ENCODE results near the gene PEX5L. TPM values are rescaled to one million over a fixed set of nuclear protein-coding genes. Genes with fewer than 3 reads are reported as not detected.
"Not testable (repeated sequence)": the region's sequence is repeated elsewhere in the genome, so short reads cannot be mapped to it uniquely, and the experiment has no call there.

PEX5L gene
- total RNA-seq, 1 experiment from 2014 or later = not detected

GRCh38 chr3:180008318-180008717, 28.4 kb downstream of the PEX5L start:
- not testable (repeated sequence) for DNase-seq (ENCODE audit: low read depth)

- no peak for DNase-seq (ENCODE audit: low read depth)
Measured at GRCh38 chr3:180004542-180004941, 32.2 kb downstream of the PEX5L start.

- no peak for DNase-seq (ENCODE audit: low read depth)
Measured at GRCh38 chr3:180002006-180002405, 34.7 kb downstream of the PEX5L start.

- DNase-seq (ENCODE audit: low read depth) = no peak
Measured at GRCh38 chr3:180000500-180000899, 36.2 kb downstream of the PEX5L start.

GRCh38 chr3:179995406-179995805, 41.3 kb downstream of the PEX5L start:
- DNase-seq (ENCODE audit: low read depth) = no peak

- no peak for DNase-seq (ENCODE audit: low read depth)
Measured at GRCh38 chr3:179991883-179992282, 44.9 kb downstream of the PEX5L start.

GRCh38 chr3:179991104-179991503, 45.6 kb downstream of the PEX5L start:
- DNase-seq (ENCODE audit: low read depth) = no peak

GRCh38 chr3:179981646-179982045, 55.1 kb downstream of the PEX5L start:
- no peak for DNase-seq (ENCODE audit: low read depth)

- DNase-seq (ENCODE audit: low read depth) = no peak
Measured at GRCh38 chr3:179977356-179977755, 59.4 kb downstream of the PEX5L start.

- DNase-seq (ENCODE audit: low read depth) = no peak
Measured at GRCh38 chr3:179973931-179974361, 62.8 kb downstream of the PEX5L start.

GRCh38 chr3:179972881-179973423, 63.8 kb downstream of the PEX5L start:
- DNase-seq (ENCODE audit: low read depth) = no peak

- no peak for DNase-seq (ENCODE audit: low read depth)
Measured at GRCh38 chr3:179971280-179971679, 65.5 kb downstream of the PEX5L start.

GRCh38 chr3:179970746-179971145, 66.0 kb downstream of the PEX5L start:
- no peak for DNase-seq (ENCODE audit: low read depth)

- DNase-seq (ENCODE audit: low read depth) = no peak
Measured at GRCh38 chr3:179969525-179969924, 67.2 kb downstream of the PEX5L start.

GRCh38 chr3:179967622-179968021, 69.1 kb downstream of the PEX5L start:
- no peak for DNase-seq (ENCODE audit: low read depth)

GRCh38 chr3:179964890-179965289, 71.8 kb downstream of the PEX5L start:
- no peak for DNase-seq (ENCODE audit: low read depth)

GRCh38 chr3:179962629-179963387, 73.9 kb downstream of the PEX5L start:
- no peak for DNase-seq (ENCODE audit: low read depth)

GRCh38 chr3:179961703-179962078, 75.0 kb downstream of the PEX5L start:
- DNase-seq (ENCODE audit: low read depth) = no peak

GRCh38 chr3:179961071-179961702, 75.5 kb downstream of the PEX5L start:
- no peak for DNase-seq (ENCODE audit: low read depth)

- DNase-seq (ENCODE audit: low read depth) = no peak
Measured at GRCh38 chr3:179958759-179959158, 78.0 kb downstream of the PEX5L start.

- DNase-seq (ENCODE audit: low read depth) = no peak
Measured at GRCh38 chr3:179958143-179958542, 78.6 kb downstream of the PEX5L start.

GRCh38 chr3:179957264-179957845, 79.4 kb downstream of the PEX5L start:
- DNase-seq (ENCODE audit: low read depth) = no peak

GRCh38 chr3:179956416-179956830, 80.3 kb downstream of the PEX5L start:
- DNase-seq (ENCODE audit: low read depth) = peak; percentile 6

Data from RPMI7951 (cell line).